Mammary epithelial cell (primary cell): ENCODE data around the gene COL9A3.

Experiments used
- CTCF ChIP-seq, 2 donors: IDR thresholded peaks in 1 of 2; conservative IDR thresholded peaks in 1 of 2; 2 replicates each; pipeline ENCODE4 v1.5.1; 2011 to 2012; ENCODE audit warnings: inconsistent platforms in 2 of 2, low read length in 2 of 2, mild to moderate bottlenecking in 2 of 2, control low read depth in 1 of 2, low read depth in 1 of 2; ENCODE audit not compliant: insufficient read depth in 1 of 2; ENCODE audit errors: extremely low read depth in 1 of 2
- EZH2 ChIP-seq: IDR thresholded peaks from 2 replicates; pipeline ENCODE4 v1.6.1; 2012; ENCODE audit warnings: low read length, inconsistent platforms, borderline replicate concordance

DNA sequence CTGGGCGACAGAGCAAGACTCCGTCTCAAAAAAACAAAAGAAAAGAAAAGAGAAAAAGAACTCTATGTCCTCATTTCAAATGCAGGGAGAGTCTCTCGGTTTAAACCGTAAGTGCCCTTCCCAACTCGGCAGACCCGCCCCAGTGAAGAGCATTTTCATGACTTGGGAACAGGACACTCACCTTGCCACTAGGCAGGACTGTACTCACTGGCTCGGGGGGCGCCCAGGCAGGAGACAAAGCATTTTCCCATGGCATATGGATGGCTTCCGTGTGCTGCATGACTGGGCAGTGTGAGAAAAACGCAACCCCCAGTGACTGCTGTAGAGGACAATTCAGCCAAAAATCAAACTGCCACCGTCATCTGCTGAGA is 44.2 kb upstream of the COL9A3 start:
- TF ChIP-seq CTCF (conservative IDR thresholded peaks at IDR 0.05 in 1 of 2, IDR thresholded peaks at IDR 0.05 in 1 of 2; ENCODE audit: extremely low read depth in 1 of 2, insufficient read depth in 1 of 2, low read depth in 1 of 2, low read length in 2 of 2) (no peak), EZH2 (no peak)
